Cardiac muscle cell (in vitro differentiated cells and primary cell): ENCODE measurements around the gene PKHD1. TPM values are rescaled to one million over a fixed set of nuclear protein-coding genes. Genes with fewer than 3 reads are reported as not detected.
A peak's percentile ranks its signal among the peaks of the same experiment; 100 is the strongest.

Source experiments
- DNase-seq, 2 donors: peaks; one replicate each; pipeline versions ENCODE4 v3.0.0 to v3.0.0-alpha.2; 2010 to 2017; ENCODE audit warnings: low read depth in 1 of 2, low spot score in 1 of 2
- H3K27ac ChIP-seq: fragments of 200-600 bp; sonication (generic); 2 replicates; pipeline ENCODE4 v1.5.1; 2016
- H3K27me3 ChIP-seq: fragments of 200-600 bp; sonication (generic); 2 replicates; pipeline ENCODE4 v1.6.0; 2016; ENCODE audit warnings: control low read depth
- H3K36me3 ChIP-seq: fragments of 200-600 bp; sonication (generic); 2 replicates; pipeline ENCODE4 v1.5.1; 2016; ENCODE audit warnings: control low read depth
- H3K4me1 ChIP-seq: fragments of 200-600 bp; sonication (generic); 2 replicates; pipeline ENCODE4 v1.8.1; 2017; ENCODE audit warnings: low read depth, mild to moderate bottlenecking, mixed run types
- H3K4me3 ChIP-seq: fragments of 200-600 bp; sonication (generic); 2 replicates; pipeline ENCODE4 v1.5.1; 2016; ENCODE audit warnings: mild to moderate bottlenecking
- H3K9me3 ChIP-seq: fragments of 200-600 bp; sonication (generic); 2 replicates; pipeline ENCODE4 v1.5.1; 2017; ENCODE audit warnings: low read depth, mild to moderate bottlenecking, control low read depth
- polyA plus RNA-seq: library from polyadenylated mRNA; unstranded; fragments of >200 nt; fragmentation: Nextera tagmentation; extraction: Ambion mirVana; gene quantifications from 2 replicates; pipeline ENCODE4 v1.2.1, GENCODE V29; 2016
- total RNA-seq: library from RNA; depleted of rRNA; stranded (reverse); fragments of >200 nt; gene quantifications from 2 replicates; pipeline ENCODE4 v1.2.3, GENCODE V29; 2016
- TF ChIP-seq, protein P1 (sequence below): IDR thresholded peaks from 2 replicates; pipeline ENCODE4 v1.5.1; 2012; ENCODE audit warnings: low read depth, mild to moderate bottlenecking, low read length

PKHD1 gene
- total and polyA plus RNA-seq, 2 experiments from 2014 or later = not detected

DNA sequence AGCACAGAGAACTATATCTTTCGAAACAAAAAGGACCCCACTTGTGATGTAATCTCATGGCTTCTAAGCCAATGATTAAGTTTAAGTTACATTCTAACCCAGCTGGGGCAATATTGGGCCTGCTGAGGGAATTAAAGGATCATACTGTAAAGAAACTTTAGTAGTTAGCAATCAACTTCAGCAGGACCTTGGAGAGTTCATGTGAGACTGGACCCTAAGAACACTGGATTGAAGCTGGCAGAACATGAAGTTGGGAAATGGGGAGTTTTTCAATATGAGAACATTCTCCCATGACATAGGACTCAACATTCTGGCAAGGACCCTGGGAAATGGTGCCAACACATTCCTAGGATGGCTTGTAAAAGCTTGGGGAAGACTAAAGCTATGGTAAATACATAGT is 516.2 kb downstream of the PKHD1 start:
- Histone ChIP-seq H3K36me3 (no peaks in the 10 kb centered on the region), H3K9me3 (no peaks in the 10 kb centered on the region), H3K27ac (no peak overlapping the region), H3K4me3 (no peak overlapping the region), H3K4me1 (no peaks in the 10 kb centered on the region), H3K27me3 (no peaks in the 10 kb centered on the region)
- peak in 1 of 2 donors; percentile 21 for DNase-seq
- TF ChIP-seq, protein P1, sequence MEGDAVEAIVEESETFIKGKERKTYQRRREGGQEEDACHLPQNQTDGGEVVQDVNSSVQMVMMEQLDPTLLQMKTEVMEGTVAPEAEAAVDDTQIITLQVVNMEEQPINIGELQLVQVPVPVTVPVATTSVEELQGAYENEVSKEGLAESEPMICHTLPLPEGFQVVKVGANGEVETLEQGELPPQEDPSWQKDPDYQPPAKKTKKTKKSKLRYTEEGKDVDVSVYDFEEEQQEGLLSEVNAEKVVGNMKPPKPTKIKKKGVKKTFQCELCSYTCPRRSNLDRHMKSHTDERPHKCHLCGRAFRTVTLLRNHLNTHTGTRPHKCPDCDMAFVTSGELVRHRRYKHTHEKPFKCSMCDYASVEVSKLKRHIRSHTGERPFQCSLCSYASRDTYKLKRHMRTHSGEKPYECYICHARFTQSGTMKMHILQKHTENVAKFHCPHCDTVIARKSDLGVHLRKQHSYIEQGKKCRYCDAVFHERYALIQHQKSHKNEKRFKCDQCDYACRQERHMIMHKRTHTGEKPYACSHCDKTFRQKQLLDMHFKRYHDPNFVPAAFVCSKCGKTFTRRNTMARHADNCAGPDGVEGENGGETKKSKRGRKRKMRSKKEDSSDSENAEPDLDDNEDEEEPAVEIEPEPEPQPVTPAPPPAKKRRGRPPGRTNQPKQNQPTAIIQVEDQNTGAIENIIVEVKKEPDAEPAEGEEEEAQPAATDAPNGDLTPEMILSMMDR = no peak

DNA sequence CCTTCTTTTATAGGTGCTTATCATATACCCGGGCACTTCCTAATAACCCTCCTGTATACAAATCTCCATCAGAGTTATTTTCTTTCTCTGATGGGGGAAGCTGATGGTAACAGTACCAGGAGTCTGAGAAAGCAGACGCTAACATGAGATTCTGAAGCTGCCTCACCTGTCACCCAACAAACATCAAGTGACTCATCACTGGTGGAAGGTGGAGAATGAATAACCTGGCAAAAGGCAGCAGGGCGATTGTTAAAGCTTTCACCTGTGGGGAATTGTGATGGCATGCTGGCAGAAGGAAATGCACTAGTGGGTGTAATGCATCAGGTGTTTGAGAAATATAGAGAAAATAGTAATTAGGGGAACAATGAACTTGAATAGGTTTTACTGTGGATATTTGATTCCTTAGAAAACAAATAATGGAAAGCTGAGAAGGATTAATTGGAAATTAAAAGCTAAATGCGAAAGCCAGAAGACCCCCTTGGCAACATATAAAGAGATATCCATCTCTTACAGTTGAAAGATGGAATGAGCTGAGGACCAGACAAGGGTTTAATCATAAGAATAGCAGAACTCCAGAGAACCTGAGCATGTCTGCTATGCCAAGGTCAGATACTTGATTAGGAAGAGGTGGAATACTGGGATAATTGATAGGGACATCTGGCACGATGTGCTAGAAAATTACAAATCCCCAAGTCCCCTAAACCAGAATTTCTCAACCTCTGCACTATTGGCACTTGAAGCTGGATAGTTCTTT is 517.1 kb downstream of the PKHD1 start:
- Histone ChIP-seq H3K4me3 (no peak overlapping the region), H3K36me3 (no peaks in the 10 kb centered on the region), H3K4me1 (no peaks in the 10 kb centered on the region), H3K9me3 (no peaks in the 10 kb centered on the region), H3K27ac (no peak overlapping the region), H3K27me3 (no peaks in the 10 kb centered on the region)
- no peak for DNase-seq
- TF ChIP-seq, protein P1 = no peak

DNA sequence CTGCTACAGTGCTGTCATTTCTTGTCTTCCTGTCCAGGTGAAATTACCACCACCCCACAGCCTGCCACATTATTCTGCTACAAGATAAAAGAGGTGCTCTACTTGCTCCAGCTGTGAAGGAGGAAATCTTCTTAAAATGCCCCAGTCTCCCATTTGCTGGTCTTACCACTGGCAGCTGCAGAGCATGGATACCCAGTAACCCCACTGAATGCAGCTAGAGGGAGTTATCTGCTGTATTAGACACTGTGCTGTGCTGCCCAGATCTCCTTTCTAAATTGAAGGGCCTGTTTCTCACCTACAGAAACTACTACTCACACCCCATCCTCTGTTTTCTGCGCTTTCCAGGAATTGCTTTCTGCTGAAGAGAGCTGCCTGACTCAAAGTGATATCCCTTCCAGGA is 517.8 kb downstream of the PKHD1 start:
- TF ChIP-seq, protein P1 = no peak
- no peaks in the 10 kb centered on the region for H3K27me3 ChIP-seq
- H3K9me3 ChIP-seq = no peaks in the 10 kb centered on the region
- no peak overlapping the region for H3K27ac ChIP-seq
- no peaks in the 10 kb centered on the region for H3K4me1 ChIP-seq
- DNase-seq = no peak
- no peaks in the 10 kb centered on the region for H3K36me3 ChIP-seq
- no peak overlapping the region for H3K4me3 ChIP-seq

DNA sequence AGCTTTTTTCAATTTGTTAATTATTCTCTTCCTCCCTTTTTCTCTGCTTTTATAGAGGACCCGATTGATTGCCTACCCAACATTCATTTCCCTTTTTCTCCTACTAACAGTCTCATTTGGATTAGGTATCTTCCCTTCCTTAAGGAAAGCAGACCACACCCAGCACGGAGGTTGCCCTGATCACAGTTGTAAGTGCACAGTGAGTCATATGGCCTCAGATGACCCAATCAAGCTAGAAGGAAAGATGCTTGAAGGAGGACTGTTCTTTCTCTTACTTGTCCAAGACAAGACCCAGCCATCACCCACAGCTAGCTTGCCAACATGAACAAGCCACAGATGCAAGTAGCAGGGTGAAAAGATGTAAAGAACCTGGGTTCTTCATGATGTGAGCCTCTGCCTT is 518.6 kb downstream of the PKHD1 start:
- Histone ChIP-seq H3K36me3 (no peaks in the 10 kb centered on the region), H3K27me3 (no peaks in the 10 kb centered on the region), H3K27ac (no peak overlapping the region), H3K9me3 (no peaks in the 10 kb centered on the region), H3K4me1 (no peaks in the 10 kb centered on the region), H3K4me3 (no peak overlapping the region)
- TF ChIP-seq, protein P1 = no peak
- no peak for DNase-seq

DNA sequence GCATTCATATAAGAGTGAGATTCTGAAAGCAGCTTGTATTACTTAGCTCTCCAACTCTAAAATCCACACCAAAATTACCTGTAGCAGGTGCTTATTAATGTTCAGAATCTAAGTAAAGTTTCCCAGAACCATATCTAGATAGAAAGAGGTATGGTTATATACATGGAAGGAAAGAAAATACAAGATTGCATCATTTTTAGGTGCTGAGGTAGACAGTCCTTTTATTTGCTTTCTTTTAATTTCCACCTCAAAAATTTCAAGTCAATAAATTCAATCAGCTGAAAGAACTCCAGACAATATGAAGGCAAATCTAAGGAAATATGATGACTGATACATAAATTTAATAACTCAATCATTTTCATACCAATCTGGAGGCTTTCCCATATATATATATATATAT is 521.9 kb downstream of the PKHD1 start:
- no peaks in the 10 kb centered on the region for H3K9me3 ChIP-seq
- TF ChIP-seq, protein P1 = no peak
- DNase-seq = no peak
- no peaks in the 10 kb centered on the region for H3K27me3 ChIP-seq
- H3K27ac ChIP-seq = no peak overlapping the region
- no peak overlapping the region for H3K4me3 ChIP-seq
- no peaks in the 10 kb centered on the region for H3K4me1 ChIP-seq
- no peaks in the 10 kb centered on the region for H3K36me3 ChIP-seq

Other genes with a start within 250 kb of the PKHD1 start
- gene IL17A, start 98.8 kb upstream of the PKHD1 start, total RNA-seq = not detected in 2 replicates
- not detected in 2 replicates for gene IL17A, start 98.8 kb upstream of the PKHD1 start, polyA plus RNA-seq
- not detected in 2 replicates for gene IL17F, start 156.9 kb upstream of the PKHD1 start, total RNA-seq
- not detected in 2 replicates for gene IL17F, start 156.9 kb upstream of the PKHD1 start, polyA plus RNA-seq
- gene MCM3, start 197.1 kb upstream of the PKHD1 start, total RNA-seq = 130 and 149 TPM in 2 replicates
- 98.8 and 134 TPM in 2 replicates for gene MCM3, start 197.1 kb upstream of the PKHD1 start, polyA plus RNA-seq